A172 (cell line): Measurements from ENCODE around the gene FLNA. TPM values are rescaled to one million over a fixed set of nuclear protein-coding genes. Genes with fewer than 3 reads are reported as not detected.
"Not testable (repeated sequence)": the region's sequence is repeated elsewhere in the genome, so short reads cannot be mapped to it uniquely, and the experiment has no call there.

Experiments used
- DNase-seq: peaks from one replicate; pipeline ENCODE4 v3.0.0-alpha.2; 2015; ENCODE audit warnings: low spot score
- total RNA-seq: library from RNA; depleted of rRNA; stranded (reverse); fragments of >200 nt; shearing (Covaris generic); gene quantifications from 2 replicates; pipeline ENCODE4 v1.2.3, GENCODE V29; 2014; rRNA removed

FLNA gene
- 2,064 and 2,561 TPM in 2 replicates for total RNA-seq

- DNase-seq: no peak
Measured at GRCh38 chrX:154374313-154375155, at the start of gene FLNA. FLNA (minus strand) TSS chrX:154374634; CDS start chrX:154371245, 3,389 bp downstream.

- DNase-seq: no peak
Measured at GRCh38 chrX:154420402-154420756, 45.9 kb upstream of the FLNA start.

- no peak for DNase-seq
Measured at GRCh38 chrX:154419688-154420401, 45.4 kb upstream of the FLNA start.

GRCh38 chrX:154419189-154419588 lies 44.8 kb upstream of the FLNA start:
- DNase-seq: no peak

GRCh38 chrX:154417157-154417556 lies 42.7 kb upstream of the FLNA start:
- DNase-seq: peak; percentile 21

GRCh38 chrX:154413142-154413541 lies 38.7 kb upstream of the FLNA start:
- no peak for DNase-seq

- DNase-seq: peak; percentile 28
Measured at GRCh38 chrX:154412468-154412867, 38.0 kb upstream of the FLNA start.

- peak; percentile 64 for DNase-seq
Measured at GRCh38 chrX:154411981-154412340, 37.5 kb upstream of the FLNA start.

GRCh38 chrX:154409222-154409871 lies 34.9 kb upstream of the FLNA start, which contains the start of gene DNASE1L1:
DNASE1L1 (minus strand) TSS chrX:154409254; CDS start chrX:154405568, 3,686 bp downstream.
- peak; percentile 94 for DNase-seq

- no peak for DNase-seq
Measured at GRCh38 chrX:154408659-154409221, 34.3 kb upstream of the FLNA start.

- no peak for DNase-seq
Measured at GRCh38 chrX:154404625-154405192, 30.3 kb upstream of the FLNA start.

GRCh38 chrX:154403858-154404257 lies 29.4 kb upstream of the FLNA start:
- DNase-seq: no peak

GRCh38 chrX:154403192-154403591 lies 28.8 kb upstream of the FLNA start:
- DNase-seq: no peak

GRCh38 chrX:154402622-154403127 lies 28.2 kb upstream of the FLNA start:
- DNase-seq: no peak

- DNase-seq: no peak
Measured at GRCh38 chrX:154401918-154402621, 27.6 kb upstream of the FLNA start.

- DNase-seq: no peak
Measured at GRCh38 chrX:154401045-154401799, 26.8 kb upstream of the FLNA start.

GRCh38 chrX:154400369-154400817 lies 26.0 kb upstream of the FLNA start:
- not testable (repeated sequence) for DNase-seq

- no peak for DNase-seq
Measured at GRCh38 chrX:154399527-154400368, 25.3 kb upstream of the FLNA start.
